ENCODE data around the gene SF3B2. TPM values are rescaled to one million over a fixed set of nuclear protein-coding genes. Genes with fewer than 3 reads are reported as not detected.

The SF3B2 gene
- total RNA-seq, 2 experiments from 2014 or later: 255 to 278 TPM

DNA sequence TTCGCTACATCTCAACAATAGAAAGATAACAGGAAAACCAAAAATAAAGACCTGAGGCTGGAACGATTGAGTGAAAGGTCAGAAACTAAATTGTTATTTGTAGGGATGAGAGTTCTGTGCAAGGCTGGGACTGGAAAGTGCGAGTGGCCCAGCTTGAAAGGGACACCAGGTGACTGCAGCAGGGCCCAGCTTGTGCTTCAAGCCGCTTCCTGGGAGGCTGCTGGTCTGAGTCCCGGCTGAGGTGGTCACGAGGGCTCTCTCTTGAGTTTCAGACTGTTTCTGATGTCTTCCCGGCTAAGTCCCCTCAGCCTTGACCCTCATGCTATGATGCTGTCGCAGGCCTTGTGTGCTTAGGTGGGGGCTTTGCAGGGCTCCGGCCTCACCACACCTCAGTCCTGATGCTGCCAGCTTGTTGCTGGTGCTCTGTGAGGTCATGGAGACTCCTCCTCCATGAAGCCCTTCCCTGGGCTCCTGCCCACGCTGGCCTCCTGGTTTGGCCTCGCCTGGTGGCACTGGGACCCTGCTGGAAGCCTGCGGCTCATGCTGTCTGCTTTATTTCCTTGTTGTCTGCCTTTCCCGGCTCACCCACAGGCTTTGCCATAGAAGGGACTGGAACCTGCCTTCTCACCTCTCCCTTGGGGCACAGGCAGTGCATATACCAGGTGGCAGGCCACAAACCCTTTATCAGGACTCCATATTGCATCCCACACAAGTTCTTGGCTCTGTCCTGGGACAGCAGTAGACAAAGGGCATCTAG, 45.9 kb upstream of the SF3B2 start:
- ATAC-seq (no peak), DNase-seq (no peak)
- intact Hi-C loops (cut with micrococcal nuclease): no loop called here
- H3K27me3 Mint-ChIP-seq: peaks cover under 1% of the 10 kb centered on the region
- H3K4me3 Mint-ChIP-seq: no peak overlapping the region
- TF ChIP-seq, protein P1, sequence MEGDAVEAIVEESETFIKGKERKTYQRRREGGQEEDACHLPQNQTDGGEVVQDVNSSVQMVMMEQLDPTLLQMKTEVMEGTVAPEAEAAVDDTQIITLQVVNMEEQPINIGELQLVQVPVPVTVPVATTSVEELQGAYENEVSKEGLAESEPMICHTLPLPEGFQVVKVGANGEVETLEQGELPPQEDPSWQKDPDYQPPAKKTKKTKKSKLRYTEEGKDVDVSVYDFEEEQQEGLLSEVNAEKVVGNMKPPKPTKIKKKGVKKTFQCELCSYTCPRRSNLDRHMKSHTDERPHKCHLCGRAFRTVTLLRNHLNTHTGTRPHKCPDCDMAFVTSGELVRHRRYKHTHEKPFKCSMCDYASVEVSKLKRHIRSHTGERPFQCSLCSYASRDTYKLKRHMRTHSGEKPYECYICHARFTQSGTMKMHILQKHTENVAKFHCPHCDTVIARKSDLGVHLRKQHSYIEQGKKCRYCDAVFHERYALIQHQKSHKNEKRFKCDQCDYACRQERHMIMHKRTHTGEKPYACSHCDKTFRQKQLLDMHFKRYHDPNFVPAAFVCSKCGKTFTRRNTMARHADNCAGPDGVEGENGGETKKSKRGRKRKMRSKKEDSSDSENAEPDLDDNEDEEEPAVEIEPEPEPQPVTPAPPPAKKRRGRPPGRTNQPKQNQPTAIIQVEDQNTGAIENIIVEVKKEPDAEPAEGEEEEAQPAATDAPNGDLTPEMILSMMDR (IDR thresholded peaks at IDR 0.05): no peak
- ChIA-PET POLR2A (no interaction called here), CTCF (interaction anchor here (1.6 kb wide), 1 partner anchor 39 kb away, joined by 6 read pairs; no protein-coding TSS in a partner anchor)
- H3K27ac Mint-ChIP-seq: no peak overlapping the region
- H3K9me3 Mint-ChIP-seq: no peaks in the 10 kb centered on the region
- peaks cover 31% of the 10 kb centered on the region for H3K36me3 Mint-ChIP-seq (ENCODE audit: low read depth)
- peaks cover 17% of the 10 kb centered on the region for H3K4me1 Mint-ChIP-seq (ENCODE audit: low read depth)

DNA sequence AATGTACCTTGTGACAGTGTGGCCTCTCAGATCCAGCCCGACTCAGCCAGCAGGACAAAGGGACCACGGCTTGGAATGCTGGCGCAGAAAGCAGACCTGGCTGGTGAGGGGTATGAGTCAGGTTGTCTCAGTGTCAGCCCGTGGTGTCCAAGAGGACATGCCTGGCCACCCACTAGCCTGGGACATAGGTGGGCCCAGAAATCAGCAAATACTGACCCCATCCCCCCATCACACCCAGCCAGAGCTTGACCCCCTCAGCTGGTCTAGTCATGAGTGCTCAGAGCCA, 45.3 kb upstream of the SF3B2 start:
- H3K27ac Mint-ChIP-seq: no peak overlapping the region
- intact Hi-C loops (cut with micrococcal nuclease): no loop called here
- no peaks in the 10 kb centered on the region for H3K9me3 Mint-ChIP-seq
- no peak for DNase-seq
- peaks cover 3% of the 10 kb centered on the region for H3K27me3 Mint-ChIP-seq
- POLR2A ChIA-PET: interaction anchor here (0.9 kb wide), 1 partner anchor 13 kb away, joined by 3 read pairs; no protein-coding TSS in a partner anchor
- no peak for ATAC-seq
- H3K4me1 Mint-ChIP-seq (ENCODE audit: low read depth): peaks cover 19% of the 10 kb centered on the region
- no peak overlapping the region for H3K4me3 Mint-ChIP-seq
- TF ChIP-seq, protein P1 (IDR thresholded peaks at IDR 0.05): no peak
- H3K36me3 Mint-ChIP-seq (ENCODE audit: low read depth): peaks cover 30% of the 10 kb centered on the region
- CTCF ChIA-PET: interaction anchor here (1.6 to 4.3 kb wide), 2 partner anchors 16 to 38 kb away, joined by 6 to 30 read pairs; no protein-coding TSS in a partner anchor

DNA sequence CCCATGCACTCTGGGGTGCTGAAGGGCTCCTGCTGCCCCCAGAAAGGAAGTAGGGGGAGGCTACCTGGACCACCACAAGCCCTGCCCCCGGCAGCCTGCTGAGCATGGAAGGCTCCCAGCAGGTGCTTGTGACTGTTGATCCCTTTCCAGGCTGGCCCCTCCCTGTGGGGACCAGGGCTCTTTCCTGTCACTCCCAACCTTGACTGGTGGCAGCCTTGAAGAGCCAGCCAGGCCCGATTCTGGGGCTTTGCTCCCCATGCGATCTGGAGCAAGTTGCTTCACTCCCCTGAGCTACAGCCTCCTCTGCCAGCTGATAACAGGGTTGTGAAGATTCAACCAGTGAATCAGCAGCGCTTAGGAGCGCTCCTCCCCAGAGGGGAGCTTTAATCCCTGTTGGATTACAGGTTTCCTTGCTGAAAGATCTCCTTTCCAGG, 44.9 kb upstream of the SF3B2 start:
- TF ChIP-seq, protein P1 (IDR thresholded peaks at IDR 0.05): no peak
- Mint-ChIP-seq H3K9me3 (no peaks in the 10 kb centered on the region), H3K36me3 (ENCODE audit: low read depth) (peaks cover 26% of the 10 kb centered on the region), H3K4me1 (ENCODE audit: low read depth) (peaks cover 19% of the 10 kb centered on the region), H3K27ac (no peak overlapping the region), H3K27me3 (peaks cover 6% of the 10 kb centered on the region), H3K4me3 (no peak overlapping the region)
- ChIA-PET CTCF (interaction anchor here (1.6 to 4.3 kb wide), 2 partner anchors 15 to 38 kb away, joined by 6 to 30 read pairs; no protein-coding TSS in a partner anchor), POLR2A (interaction anchor here (0.9 to 1.0 kb wide), 3 partner anchors 13 to 134 kb away, joined by 3 to 4 read pairs (median 3); no protein-coding TSS in a partner anchor)
- DNase-seq (no peak), ATAC-seq (no peak)
- intact Hi-C loops (cut with micrococcal nuclease): no loop called here

DNA sequence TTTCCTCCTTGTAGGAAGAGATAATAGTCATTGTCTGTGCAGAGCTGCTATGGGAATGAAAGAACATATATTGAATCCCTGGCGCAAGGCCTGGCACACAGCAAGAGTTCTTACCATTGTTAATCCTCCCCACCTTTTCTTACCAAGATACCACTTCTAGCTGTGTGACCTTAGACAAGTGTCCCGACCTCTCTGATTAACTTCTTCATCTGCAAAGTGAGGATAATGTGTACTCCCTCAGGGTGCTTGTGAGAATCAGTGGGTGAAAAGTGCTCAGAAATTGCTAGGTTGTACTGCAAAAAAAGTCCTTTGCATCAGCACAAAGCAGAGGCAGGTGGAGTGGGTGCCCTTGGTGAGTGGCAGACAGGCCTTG, 44.1 kb upstream of the SF3B2 start:
- Mint-ChIP-seq H3K27me3 (peaks cover 13% of the 10 kb centered on the region), H3K4me3 (no peak overlapping the region), H3K9me3 (no peaks in the 10 kb centered on the region), H3K36me3 (ENCODE audit: low read depth) (peaks cover 23% of the 10 kb centered on the region), H3K4me1 (ENCODE audit: low read depth) (peaks cover 18% of the 10 kb centered on the region), H3K27ac (no peak overlapping the region)
- ChIA-PET POLR2A (interaction anchor here (1.0 to 1.1 kb wide), 4 partner anchors 51 to 209 kb away, joined by 3 to 4 read pairs (median 3); no protein-coding TSS in a partner anchor), CTCF (interaction anchor here (0.8 to 4.3 kb wide), 4 partner anchors 14 to 120 kb away, joined by 3 to 30 read pairs (median 5); partner anchors contain the start of gene FIBP)
- ATAC-seq (no peak), DNase-seq (no peak)
- intact Hi-C loops (cut with micrococcal nuclease): no loop called here
- TF ChIP-seq, protein P1 (IDR thresholded peaks at IDR 0.05): no peak

Measured in activated CD8-positive, alpha-beta T cell treated with anti-CD3 and anti-CD28 coated beads for 36 hours (primary cell).